Tracheal epithelial cell (primary cell): ENCODE measurements around the gene CHRND. TPM values are rescaled to one million over a fixed set of nuclear protein-coding genes. Genes with fewer than 3 reads are reported as not detected.

Experiments used
- total RNA-seq: library from RNA; depleted of rRNA; stranded (reverse); fragments of >200 nt; gene quantifications from 2 replicates; pipeline ENCODE4 v1.2.1, GENCODE V29; 2014

CHRND gene
- total RNA-seq: not detected in 2 replicates

DNA sequence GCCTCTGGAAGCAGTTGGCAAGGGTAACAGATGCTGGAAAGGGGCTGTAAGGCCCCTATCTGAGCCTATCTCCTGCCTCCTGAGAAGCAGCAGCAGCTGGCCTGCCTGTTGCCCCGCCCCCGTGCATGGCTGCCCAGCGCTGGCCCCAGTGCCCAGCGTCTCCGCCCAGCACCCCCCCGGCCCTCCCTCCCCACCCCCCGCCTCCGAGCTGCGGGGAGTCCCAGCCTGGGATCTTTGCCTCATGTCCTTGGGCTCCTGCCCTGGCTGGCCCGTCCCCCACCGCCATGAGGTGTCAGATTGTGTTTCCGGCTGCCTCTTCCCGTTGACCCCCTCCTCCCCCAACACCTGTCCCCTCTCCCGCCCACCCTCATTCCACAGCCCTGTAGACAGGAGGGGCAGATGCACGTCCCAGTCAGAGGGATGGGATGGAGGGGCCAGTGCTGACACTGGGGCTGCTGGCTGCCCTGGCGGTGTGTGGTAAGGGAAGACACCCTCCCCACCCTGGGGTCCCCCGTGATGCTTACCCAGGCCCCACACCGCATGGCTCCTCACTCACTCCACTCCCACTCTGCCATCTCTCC, at the start of gene CHRND:
Gene CHRND (plus strand): TSS at position 370 of the 581 bp plus-strand sequence. CDS start 56 bp downstream, at position 426.

DNA sequence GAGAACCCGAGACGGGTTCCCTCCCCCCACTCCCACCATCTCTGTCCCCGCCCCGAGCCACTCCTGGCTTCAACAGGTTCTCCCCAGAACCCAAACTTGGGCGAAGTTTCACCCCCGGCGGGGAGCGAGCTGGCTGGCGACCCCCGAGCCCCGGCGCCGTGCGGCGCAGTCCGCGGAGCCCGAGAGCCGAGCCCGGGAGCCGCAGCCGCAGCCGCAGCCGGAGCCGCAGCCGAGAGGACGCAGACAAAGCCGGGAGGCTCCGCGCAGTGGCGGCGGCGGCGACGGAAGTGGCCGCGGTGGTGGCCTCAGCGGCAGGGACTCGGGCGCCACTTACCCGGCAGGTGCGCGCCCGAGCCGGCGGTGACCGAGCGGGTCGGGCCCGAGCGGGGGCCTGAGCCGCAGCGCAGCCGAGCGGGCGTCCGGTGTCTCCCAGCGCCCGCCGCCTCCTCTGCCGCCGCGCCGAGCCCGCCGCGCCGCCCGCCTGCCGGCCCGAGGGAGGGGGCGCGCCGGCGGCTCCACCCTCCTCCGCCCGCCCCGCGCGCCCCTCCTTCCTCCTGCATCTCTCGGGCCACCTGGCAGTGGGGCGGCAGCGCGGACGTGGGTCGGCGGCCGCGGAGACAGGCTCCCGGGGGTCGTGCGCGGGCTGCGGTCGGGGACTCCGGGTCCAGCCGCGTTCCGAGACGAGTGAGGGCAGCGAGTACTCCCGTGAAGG, 38.4 kb upstream of the CHRND start, which contains the start of gene ECEL1:
Gene ECEL1 (minus strand): TSS at position 450 of the 712 bp plus-strand sequence. CDS start 1,181 bp downstream, outside the sequence.

DNA sequence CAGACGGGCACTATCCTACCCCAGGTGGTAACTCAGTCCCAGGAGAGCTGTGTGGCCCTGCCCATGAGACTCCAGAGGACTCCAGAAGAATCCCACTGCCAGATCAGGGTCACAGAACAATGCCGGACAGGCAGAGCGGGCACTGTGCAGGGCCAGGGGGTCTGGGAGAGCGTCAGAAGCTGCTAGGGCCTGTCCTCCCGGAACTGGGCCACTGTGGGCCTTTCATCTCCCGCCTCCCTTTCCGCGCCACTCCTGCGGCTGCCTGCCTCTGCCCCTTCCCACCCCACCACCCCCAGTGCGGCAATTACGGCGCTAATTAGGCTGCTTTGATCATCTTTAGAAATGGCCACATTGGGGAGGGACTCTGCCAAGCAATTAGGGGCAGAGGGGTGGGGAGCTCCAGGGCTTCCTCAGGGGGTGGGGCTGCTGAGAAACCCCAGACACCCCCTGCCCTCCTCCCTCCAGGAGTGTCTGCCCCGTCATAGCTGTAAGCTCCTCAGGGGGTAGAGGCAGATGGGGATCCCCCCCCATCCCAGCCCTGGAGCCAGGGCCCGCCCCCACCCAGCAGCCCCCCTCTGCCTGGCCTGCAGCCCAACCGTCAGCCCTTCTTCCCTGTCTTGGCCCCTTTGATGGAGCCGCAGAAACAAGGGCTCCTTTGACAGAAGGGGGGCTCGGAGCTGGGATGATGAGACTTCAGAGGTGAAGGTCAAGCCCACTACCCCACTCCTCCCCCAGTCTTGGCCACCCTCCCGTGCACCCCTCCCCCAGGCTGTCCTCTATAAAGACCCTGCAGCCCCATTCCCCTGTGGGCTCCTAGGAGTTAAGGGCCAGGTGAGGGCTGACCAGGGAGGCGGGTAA, 6.2 kb upstream of the CHRND start, which contains the start of gene PRSS56:
Gene PRSS56 (plus strand): TSS at position 808 of the 858 bp plus-strand sequence. CDS start 211 bp downstream, outside the sequence.

DNA sequence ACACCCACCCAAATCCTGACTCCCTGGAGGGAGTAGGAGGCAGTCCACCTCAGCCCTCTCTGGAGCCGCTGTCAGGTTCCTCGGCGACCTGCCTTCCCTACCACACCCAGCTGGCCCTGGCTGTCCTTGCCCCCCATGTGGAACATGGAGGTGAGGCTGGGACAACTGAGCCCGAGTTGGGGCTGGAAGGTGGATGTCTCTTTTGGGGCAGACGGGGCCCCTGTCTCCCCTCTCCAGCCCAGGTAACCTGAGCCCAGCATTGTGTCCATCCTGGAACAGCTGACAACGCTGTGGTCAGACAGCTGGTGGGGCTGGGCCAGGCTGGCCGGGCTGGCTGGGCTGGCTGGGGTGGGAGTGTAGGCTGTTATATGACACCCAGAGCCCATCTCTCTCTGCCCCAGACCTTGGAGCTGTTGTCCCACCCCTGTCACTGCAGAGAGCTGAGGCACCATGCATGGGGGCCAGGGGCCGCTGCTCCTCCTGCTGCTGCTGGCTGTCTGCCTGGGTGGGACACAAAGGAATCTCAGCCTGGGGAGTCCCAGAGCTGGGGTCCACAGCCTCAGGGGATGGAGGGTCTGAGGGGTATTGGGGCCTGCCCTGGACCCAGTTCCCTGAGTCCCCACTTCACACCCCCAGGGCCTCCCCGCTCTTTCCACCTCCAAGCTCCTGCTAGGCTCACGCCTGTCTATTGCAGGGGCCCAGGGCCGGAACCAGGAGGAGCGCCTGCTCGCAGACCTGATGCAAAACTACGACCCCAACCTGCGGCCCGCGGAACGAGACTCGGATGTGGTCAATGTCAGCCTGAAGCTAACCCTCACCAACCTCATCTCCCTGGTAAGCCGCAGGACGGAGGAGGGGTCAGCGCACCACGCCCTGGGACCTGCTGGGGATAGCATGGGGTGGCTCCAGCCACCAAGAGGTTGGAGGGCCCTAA, 13.6 kb downstream of the CHRND start, which contains the start of gene CHRNG:
Gene CHRNG (plus strand): TSS at position 395 of the 934 bp plus-strand sequence. CDS start 56 bp downstream, at position 451.

DNA sequence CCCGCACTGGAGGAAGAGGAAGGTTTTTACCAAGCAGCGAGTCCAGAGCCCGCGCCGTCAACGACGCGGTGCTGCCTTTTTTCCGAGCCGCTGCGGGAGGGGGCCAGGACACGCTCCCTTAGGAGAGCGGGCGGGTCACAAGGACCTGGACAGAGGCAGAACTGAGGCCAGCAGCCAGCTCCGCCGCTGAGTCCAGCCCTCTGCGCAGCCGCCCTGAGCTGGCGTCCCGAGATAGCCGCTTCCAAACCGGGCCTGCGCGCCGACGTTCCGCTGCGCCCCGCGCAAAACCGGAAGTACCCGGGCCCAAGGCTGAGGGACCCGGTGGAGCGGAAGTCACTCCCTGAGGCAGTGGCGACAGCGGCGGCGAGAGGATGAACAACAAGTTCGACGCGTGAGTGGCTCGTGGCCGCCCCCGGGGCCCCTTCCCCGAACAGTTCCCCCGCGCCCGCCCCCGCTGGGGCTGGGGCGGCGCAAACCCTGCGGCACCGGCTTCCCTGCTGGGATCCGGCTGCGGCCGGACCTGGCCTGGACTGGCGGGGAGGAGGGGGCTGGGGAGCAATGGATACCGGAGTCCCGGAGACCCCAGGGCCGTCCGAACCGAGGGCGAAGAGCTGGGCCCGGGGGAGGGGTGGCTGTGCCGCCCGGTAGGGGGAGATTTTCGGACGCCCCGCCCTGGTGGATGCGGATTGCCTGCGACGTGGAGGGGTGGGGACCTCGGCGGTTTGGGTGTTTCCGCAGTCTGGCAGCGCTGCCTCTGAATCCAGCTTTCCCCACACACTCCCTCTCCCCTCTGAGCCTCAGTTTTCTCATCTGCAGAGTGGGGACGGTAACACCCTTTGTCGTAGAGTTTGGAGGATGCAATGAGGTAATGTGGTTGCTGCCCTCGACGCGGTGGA, 24.6 kb downstream of the CHRND start, which contains the start of the genes EIF4E2 and TIGD1:
Gene EIF4E2 (plus strand): TSS at position 336 of the 896 bp plus-strand sequence. CDS start 36 bp downstream, at position 372.
Gene TIGD1 (minus strand): TSS at position 204 of the 896 bp plus-strand sequence. CDS start 675 bp downstream, outside the sequence.

Other genes with a start within 250 kb of the CHRND start
- not detected in 2 replicates for gene ALPP, start 147.4 kb upstream of the CHRND start, total RNA-seq
- gene ALPG, start 119.3 kb upstream of the CHRND start, total RNA-seq: under 0.01 TPM in 1 of 2 replicates, not detected in the other
- not detected in 2 replicates for gene ALPI, start 70.0 kb upstream of the CHRND start, total RNA-seq
- gene ECEL1, start 38.3 kb upstream of the CHRND start, total RNA-seq: not detected in 2 replicates
- not detected in 2 replicates for gene PRSS56, start 5.8 kb upstream of the CHRND start, total RNA-seq
- gene CHRNG, start 13.5 kb downstream of the CHRND start, total RNA-seq: not detected in 2 replicates
- gene TIGD1, start 24.4 kb downstream of the CHRND start, total RNA-seq: 0.96 and 1.7 TPM in 2 replicates
- 37.7 and 76.4 TPM in 2 replicates for gene EIF4E2, start 24.5 kb downstream of the CHRND start, total RNA-seq
- gene EFHD1, start 107.4 kb downstream of the CHRND start, total RNA-seq: 1.2 TPM in 1 of 2 replicates, not detected in the other
- gene GIGYF2, start 171.2 kb downstream of the CHRND start, total RNA-seq: 38.4 and 39.8 TPM in 2 replicates